ENCODE data around the gene NAXD.

NAXD gene

GRCh38 chr13:110574161-110574560 lies 41.2 kb upstream of the NAXD start:
- no peak for DNase-seq (ENCODE audit: low read depth)
- H3K4me3 ChIP-seq (ENCODE audit: low read depth, low read length) = no peak overlapping the region
- TF ChIP-seq, protein P1, sequence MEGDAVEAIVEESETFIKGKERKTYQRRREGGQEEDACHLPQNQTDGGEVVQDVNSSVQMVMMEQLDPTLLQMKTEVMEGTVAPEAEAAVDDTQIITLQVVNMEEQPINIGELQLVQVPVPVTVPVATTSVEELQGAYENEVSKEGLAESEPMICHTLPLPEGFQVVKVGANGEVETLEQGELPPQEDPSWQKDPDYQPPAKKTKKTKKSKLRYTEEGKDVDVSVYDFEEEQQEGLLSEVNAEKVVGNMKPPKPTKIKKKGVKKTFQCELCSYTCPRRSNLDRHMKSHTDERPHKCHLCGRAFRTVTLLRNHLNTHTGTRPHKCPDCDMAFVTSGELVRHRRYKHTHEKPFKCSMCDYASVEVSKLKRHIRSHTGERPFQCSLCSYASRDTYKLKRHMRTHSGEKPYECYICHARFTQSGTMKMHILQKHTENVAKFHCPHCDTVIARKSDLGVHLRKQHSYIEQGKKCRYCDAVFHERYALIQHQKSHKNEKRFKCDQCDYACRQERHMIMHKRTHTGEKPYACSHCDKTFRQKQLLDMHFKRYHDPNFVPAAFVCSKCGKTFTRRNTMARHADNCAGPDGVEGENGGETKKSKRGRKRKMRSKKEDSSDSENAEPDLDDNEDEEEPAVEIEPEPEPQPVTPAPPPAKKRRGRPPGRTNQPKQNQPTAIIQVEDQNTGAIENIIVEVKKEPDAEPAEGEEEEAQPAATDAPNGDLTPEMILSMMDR (conservative IDR thresholded peaks at IDR 0.05; ENCODE audit: low read depth, low read length) = no peak

DNA sequence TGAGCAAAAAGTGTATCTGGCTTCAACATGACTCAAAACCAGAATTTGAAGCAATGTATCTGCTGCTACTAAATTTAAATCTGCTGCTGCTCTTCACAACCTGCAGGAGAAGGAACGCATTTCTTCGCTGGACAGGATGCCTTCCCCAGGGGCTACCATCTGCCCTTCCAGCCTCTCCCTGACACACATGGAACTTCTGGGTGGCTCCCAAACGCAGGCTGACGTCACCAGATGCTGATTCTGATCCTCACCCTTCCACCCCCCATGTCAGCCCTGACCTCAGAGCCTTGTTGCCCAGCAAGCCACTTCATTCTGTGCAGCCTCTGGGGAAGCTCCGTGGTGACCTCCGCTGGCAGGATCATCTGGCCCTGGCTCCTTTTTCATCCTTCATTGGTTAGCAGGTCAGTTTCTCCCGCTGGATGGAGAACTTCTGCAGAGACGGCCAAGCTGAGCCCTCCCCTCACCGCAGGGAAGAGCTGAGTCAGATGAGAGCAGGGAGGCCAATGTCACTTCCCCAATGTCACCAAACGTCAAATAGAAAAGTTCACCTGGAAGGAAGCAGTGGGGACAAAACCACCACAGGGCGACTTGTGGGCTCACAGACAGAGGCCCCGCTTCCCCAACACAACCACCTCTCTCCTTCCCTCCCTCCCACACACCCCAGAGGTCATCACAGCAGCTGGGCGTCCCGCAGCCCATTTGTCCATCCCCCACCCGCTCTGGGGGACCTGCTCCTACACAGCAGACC lies 39.8 kb upstream of the NAXD start:
- DNase-seq (ENCODE audit: low read depth) = peak; percentile 11
- H3K4me3 ChIP-seq (ENCODE audit: low read depth, low read length) = no peak overlapping the region
- TF ChIP-seq, protein P1 (conservative IDR thresholded peaks at IDR 0.05; ENCODE audit: low read depth, low read length) = no peak

- no peak for DNase-seq (ENCODE audit: low read depth)
- H3K4me3 ChIP-seq (ENCODE audit: low read depth, low read length) = no peak overlapping the region
- TF ChIP-seq, protein P1 (conservative IDR thresholded peaks at IDR 0.05; ENCODE audit: low read depth, low read length) = no peak
These were observed 39.3 kb upstream of the NAXD start for GRCh38 chr13:110576070-110576394.

- no peak for DNase-seq (ENCODE audit: low read depth)
- TF ChIP-seq, protein P1 (conservative IDR thresholded peaks at IDR 0.05; ENCODE audit: low read depth, low read length) = no peak
- H3K4me3 ChIP-seq (ENCODE audit: low read depth, low read length) = no peak overlapping the region
These were observed 38.4 kb upstream of the NAXD start for GRCh38 chr13:110576736-110577476.

DNA sequence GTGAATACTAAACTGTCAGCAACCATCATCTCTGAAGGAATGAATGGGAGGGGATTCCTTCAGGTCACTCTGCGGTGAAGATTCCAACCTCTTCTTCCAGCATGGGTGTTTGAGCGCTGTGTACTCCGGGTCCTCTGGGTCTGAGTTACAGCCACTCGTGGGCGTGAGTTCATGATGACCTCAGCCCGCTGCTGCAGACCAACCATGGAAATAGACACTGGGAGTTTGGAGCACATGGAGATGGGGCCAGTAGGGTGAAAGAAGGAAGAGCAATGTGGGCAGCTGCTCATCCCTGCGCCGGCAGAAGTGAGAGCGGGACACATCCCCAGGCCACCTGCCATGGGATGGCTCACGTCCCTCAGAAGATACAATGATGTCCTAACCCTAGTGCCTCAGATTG lies 37.0 kb upstream of the NAXD start:
- TF ChIP-seq, protein P1 (conservative IDR thresholded peaks at IDR 0.05; ENCODE audit: low read depth, low read length) = no peak
- DNase-seq (ENCODE audit: low read depth) = peak; percentile 26
- H3K4me3 ChIP-seq (ENCODE audit: low read depth, low read length) = no peak overlapping the region

DNA sequence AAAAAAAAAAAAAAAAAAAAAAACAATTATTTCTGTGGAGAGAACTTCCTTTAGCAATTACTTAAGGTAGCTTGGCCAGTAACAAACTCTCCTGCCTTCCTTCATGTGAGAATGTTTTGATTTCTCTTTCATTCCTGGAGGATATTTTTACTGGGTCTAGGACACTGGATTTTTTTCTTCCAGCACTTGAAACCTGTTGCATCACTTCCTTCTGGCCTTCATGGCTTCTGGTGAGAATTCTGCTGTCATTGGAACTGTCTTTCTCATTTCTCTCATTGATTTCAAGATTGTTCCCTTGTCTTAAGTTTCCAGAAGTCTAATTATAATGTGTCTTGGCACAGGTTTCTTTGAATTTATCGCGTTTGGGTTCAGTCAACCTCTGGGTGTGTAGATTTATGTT lies 34.5 kb upstream of the NAXD start:
- no peak overlapping the region for H3K4me3 ChIP-seq (ENCODE audit: low read depth, low read length)
- peak; percentile 52 for DNase-seq (ENCODE audit: low read depth)
- TF ChIP-seq, protein P1 (conservative IDR thresholded peaks at IDR 0.05; ENCODE audit: low read depth, low read length) = no peak

Data from choroid plexus epithelial cell (primary cell).